Muscle of back (tissue), 10 donors: ENCODE data around the gene HOXB7. TPM values are rescaled to one million over a fixed set of nuclear protein-coding genes. Genes with fewer than 3 reads are reported as not detected.

Experiments
- polyA plus RNA-seq, 10 donors: library from polyadenylated mRNA; unstranded; fragments of 120-200 nt; gene quantifications; one replicate each; pipeline ENCODE4 v1.2.1, GENCODE V29; 2013; ENCODE audit not compliant: insufficient read length in 10 of 10

HOXB7 gene
- polyA plus RNA-seq, 10 donors: 3.9 to 10.1 (median 6.8) TPM

Other genes starting within 250 kb of the HOXB7 start
- gene SKAP1, start 180.8 kb downstream of the HOXB7 start, polyA plus RNA-seq: 1 to 10 TPM in 2 of 10 donors, under 1 TPM in 6, not detected in 2; 0.34 to 5.4 (median 0.46) TPM
- not detected for gene HOXB1, start 80.0 kb downstream of the HOXB7 start, polyA plus RNA-seq
- 10 to 100 TPM; 11.4 to 25.5 (median 15.0) TPM for gene HOXB2, start 65.9 kb downstream of the HOXB7 start, polyA plus RNA-seq
- 10 to 100 TPM in 2 of 10 donors, 1 to 10 TPM in 8; 1.1 to 10.7 (median 6.1) TPM for gene HOXB4, start 32.7 kb downstream of the HOXB7 start, polyA plus RNA-seq
- gene HOXB3, start 20.8 kb downstream of the HOXB7 start, polyA plus RNA-seq: 10 to 100 TPM; 10.4 to 39.0 (median 24.4) TPM
- gene HOXB5, start 17.2 kb downstream of the HOXB7 start, polyA plus RNA-seq: 1 to 10 TPM in 8 of 10 donors, under 1 TPM in 2; 0.60 to 7.2 (median 3.0) TPM
- gene HOXB6, start 6.0 kb downstream of the HOXB7 start, polyA plus RNA-seq: 1 to 10 TPM; 1.6 to 7.2 (median 2.8) TPM
- 1 to 10 TPM in 3 of 10 donors, under 1 TPM in 7; 0.29 to 2.9 (median 0.70) TPM for gene HOXB8, start 4.3 kb upstream of the HOXB7 start, polyA plus RNA-seq
- 1 to 10 TPM in 1 of 10 donors, under 1 TPM in 9; 0.09 to 1.3 (median 0.43) TPM for gene HOXB9, start 15.3 kb upstream of the HOXB7 start, polyA plus RNA-seq
- not detected for gene PRAC1, start 111.5 kb upstream of the HOXB7 start, polyA plus RNA-seq
- not detected for gene PRAC2, start 112.2 kb upstream of the HOXB7 start, polyA plus RNA-seq
- under 1 TPM in 1 of 10 donors, not detected in 9; 0.04 TPM for gene HOXB13, start 117.7 kb upstream of the HOXB7 start, polyA plus RNA-seq
- under 1 TPM in 1 of 10 donors, not detected in 9; 0.22 TPM for gene TTLL6, start 206.2 kb upstream of the HOXB7 start, polyA plus RNA-seq
- 10 to 100 TPM; 41.0 to 57.4 (median 50.7) TPM for gene CALCOCO2, start 220.0 kb upstream of the HOXB7 start, polyA plus RNA-seq